Left colon (tissue), 2 donors: ENCODE data around the gene SSH3. TPM values are rescaled to one million over a fixed set of nuclear protein-coding genes. Genes with fewer than 3 reads are reported as not detected.
A peak's percentile ranks its signal among the peaks of the same experiment; 100 is the strongest.
"Not testable (repeated sequence)": the region's sequence is repeated elsewhere in the genome, so short reads cannot be mapped to it uniquely, and the experiment has no call there.

Source experiments
- ATAC-seq: fragments of 200-7000 bp; cut with Tn5 transposase; one replicate; pipeline ENCODE4 v1.9.1; 2020; ENCODE audit warnings: mild to moderate bottlenecking, moderate library complexity
- DNase-seq, 2 donors: peaks; one replicate each; pipeline ENCODE4 v3.0.0-alpha.2; 2020
- intact Hi-C, 2 donors: fragments of 100-400 bp; cut with DNase I in 1 of 2; cut with micrococcal nuclease in 1 of 2; formaldehyde crosslinking; loops; one replicate each; pipeline versions ENCODE4 v1.11.2 to v1.14.0; 2022; cut with DNase I, micrococcal nuclease
- total RNA-seq, 2 donors: library from RNA; stranded (reverse); fragmentation: NEBNext Ultra II Directional; extraction: Animal tissue kit (Norgen Biotek cat#: 25700); gene quantifications; one replicate each; pipeline ENCODE4 v1.2.1, GENCODE V29; 2021
- donor health status: DM: no; HTN: no; CAD: no.
- donor health status: DM: yes; HTN: yes; CAD: no.

The SSH3 gene
- total RNA-seq, 2 donors from 2014 or later, result 74.9 to 79.3 TPM

DNA sequence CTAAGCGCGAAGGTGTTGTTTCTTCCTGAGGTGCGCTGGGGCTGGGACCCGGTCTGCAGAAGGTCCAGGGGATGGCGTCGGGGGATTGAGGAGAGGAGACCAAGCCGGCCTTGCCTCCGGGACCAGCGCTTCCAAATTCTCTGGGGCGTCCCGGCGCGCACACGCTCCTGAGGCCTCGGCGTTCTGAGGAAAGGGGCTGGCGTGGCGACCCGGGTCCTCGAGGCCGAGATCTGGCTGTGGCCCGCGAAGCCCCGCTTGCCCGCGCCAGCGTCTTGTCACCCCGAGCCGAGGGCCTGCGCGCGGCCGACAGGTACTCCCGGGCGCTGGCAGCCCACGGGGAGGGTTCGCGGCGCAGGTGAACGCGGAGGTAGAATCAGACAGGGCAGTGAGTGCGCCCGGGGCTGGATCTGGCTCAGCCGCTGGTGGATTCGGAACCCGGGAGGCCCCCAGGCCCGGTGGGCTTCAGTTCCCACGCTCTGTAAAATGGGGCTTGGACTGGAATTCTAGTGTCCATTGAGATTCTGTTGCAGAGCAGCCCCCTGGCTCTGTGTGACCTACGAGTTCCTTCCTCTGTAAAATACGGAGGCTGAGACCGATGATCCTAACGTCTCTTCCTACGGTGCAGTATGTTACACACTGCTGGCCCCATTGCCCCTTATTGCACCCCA lies 14.7 kb downstream of the SSH3 start:
- peak; percentile 50 to 66 for DNase-seq
- intact Hi-C loops, result loop anchor here (2.0 to 5.0 kb wide), 2 partner anchors 51 to 55 kb away; partner anchors contain the start of gene GRK2 (in 1 of the 2)
- ATAC-seq, result peak; percentile 57

DNA sequence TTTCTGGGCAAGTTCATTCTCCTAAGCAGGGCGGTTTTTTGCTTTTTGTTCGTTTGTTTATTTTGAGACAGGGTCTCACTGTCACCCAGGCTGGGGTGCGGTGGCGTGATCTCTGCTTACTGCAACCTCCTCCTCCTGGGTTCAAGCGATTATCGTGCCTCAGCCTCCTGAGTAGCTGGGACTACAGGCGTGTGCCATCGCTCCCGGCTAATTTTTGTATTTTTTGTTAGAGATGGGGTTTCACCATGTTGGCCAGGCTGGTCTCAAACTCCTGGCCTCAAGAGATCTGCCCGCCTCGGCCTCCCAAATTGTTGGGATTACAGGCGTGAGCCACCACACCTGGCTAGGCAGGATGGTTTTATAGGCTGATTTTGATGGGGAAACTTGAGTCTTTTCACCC lies 15.5 kb downstream of the SSH3 start:
- intact Hi-C loops, result loop anchor here in 1 of 2 donors (5.0 kb wide), 1 partner anchor 52 kb away; the partner anchor contains the start of gene GRK2
- not testable (repeated sequence) for ATAC-seq

GRCh38 chr11:67320011-67320410 lies 16.7 kb downstream of the SSH3 start:
- ATAC-seq, result no peak
- intact Hi-C loops, result no loop called here
- no peak for DNase-seq

More for the DNA sequence above, 15.5 kb downstream of the SSH3 start:
- not testable (repeated sequence) for DNase-seq

GRCh38 chr11:67320691-67321090 lies 17.4 kb downstream of the SSH3 start:
- ATAC-seq (no peak), DNase-seq (no peak)
- intact Hi-C loops, result no loop called here

DNA sequence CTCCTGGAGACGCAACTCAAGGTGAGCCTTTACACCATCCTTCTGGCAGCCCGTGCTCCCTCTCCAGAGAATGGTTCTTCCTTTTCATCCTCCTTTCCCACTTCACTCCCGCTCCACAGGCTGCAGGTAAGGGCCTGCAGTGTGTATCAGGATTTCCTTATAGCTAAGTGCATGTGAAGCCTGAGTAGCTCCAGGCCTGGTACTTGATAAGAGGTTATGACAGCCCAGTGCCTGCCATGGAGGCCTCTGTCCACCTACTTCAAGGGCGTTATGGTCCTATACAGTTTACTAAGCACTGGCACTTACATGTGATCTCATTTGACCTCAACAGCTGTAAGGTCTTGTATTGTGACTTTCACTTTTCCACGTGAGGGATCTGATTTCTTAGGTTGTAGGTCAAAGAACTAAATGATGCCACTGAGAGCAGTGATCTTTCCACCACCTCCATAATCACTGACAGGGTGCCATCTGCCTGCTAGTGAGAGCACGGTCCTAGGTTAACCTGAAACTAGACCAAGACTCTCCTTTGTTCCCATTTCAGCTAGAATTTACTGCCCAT lies 18.1 kb downstream of the SSH3 start:
- DNase-seq, result no peak
- intact Hi-C loops, result no loop called here
- ATAC-seq, result no peak

DNA sequence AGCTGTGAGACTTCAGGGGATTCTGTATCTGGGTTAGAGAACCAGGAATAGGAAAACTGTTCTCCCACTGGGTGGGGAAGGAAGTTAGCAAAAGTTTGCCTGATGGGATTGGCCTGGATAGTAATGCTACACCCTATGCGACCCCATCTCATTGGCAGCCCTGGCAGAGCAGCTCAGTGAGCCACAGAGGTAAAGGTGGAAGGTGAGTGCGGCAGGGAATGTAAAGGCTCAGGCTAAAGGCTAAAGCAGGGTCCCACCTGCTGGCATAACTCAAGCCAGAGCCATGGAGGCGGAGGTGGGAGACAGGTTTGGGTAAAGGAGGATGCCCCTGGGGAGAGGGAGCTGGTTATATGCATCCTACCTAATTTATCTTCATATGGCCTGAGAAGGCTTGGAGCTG lies 18.7 kb downstream of the SSH3 start:
- intact Hi-C loops, result no loop called here
- ATAC-seq (no peak), DNase-seq (no peak)

GRCh38 chr11:67323526-67323925 lies 20.2 kb downstream of the SSH3 start:
- intact Hi-C loops, result no loop called here
- DNase-seq, result no peak
- ATAC-seq, result no peak

DNA sequence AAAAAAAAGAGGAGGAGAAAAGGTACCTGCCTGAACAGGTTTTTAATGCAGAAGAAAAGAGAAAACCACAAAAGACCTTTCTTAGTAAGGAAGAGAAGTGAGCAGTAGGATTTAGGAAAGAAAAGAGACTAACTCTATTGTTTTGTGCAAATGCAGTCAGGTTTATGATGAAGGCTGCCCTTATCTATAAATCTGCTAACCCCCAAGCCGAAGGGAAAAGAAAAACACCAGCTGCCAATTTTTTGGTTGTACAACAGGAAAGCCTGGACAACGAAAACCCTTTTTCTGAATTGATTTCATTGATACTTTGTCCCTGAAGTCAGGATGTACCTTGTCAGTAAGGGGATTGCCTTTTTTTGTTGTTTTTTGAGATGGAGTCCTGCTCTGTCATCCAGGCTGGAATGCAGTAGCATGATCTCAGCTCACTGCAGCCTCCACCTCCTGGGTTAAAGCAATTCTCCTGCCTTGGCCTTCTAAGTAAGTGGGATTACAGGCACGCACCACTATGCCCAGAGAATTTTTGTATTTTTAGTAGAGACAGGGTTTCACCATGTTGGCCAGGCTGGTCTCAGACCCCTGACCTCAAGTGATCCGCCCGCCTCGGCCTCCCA lies 28.9 kb downstream of the SSH3 start:
- intact Hi-C loops, result no loop called here
- DNase-seq (no peak), ATAC-seq (no peak)

DNA sequence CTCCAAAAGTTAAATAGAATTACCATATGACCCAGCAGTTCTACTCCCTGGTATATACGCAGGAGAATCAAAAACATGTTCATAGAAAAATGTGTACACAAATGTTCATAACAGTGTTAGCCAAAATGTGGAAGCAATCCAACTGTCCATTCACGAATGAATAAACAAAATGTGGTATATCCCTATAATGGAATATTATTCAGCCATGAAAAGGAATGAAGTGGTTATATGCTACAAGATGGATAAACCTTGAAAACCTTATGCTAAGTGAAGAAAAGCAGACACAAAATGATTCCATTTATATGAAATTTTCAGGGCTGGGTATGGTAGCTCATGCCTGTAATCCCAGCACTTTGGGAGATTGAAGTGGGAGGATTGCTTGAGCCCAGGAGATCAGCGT lies 33.9 kb downstream of the SSH3 start:
- ATAC-seq, result no peak
- DNase-seq, result no peak
- intact Hi-C loops, result no loop called here

DNA sequence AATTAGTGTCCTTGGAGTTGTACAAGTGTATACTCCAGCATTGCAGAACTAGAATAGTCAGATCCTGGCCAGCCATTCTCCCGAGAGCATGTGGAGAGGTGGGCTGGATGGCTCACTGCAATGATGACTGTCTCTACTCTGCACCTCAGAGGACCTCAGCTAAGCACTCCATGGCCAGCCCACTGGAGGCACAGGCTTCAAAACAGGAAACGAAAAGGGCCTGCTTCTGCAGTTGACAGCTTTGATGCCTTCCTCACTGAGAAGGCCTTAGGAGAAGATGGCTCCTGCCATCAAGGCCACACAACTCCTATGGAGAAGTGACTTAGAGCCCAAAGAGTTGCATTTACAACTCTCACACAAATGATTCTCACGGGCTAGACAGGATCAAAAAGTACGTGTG lies 40.9 kb downstream of the SSH3 start:
- intact Hi-C loops, result no loop called here
- DNase-seq, result no peak

GRCh38 chr11:67345247-67345919 lies 42.1 kb downstream of the SSH3 start:
- ATAC-seq (peak; percentile 62), DNase-seq (peak in 1 of 2 donors; percentile 49)
- intact Hi-C loops, result loop anchor here in 1 of 2 donors (5.0 kb wide), 1 partner anchor 37 kb away; no protein-coding TSS in a partner anchor

More for the DNA sequence above, 40.9 kb downstream of the SSH3 start:
- ATAC-seq, result no peak

GRCh38 chr11:67345920-67346819 lies 42.8 kb downstream of the SSH3 start:
- DNase-seq (peak; percentile 57 to 62), ATAC-seq (peak; percentile 87)
- intact Hi-C loops, result loop anchor here in 1 of 2 donors (5.0 kb wide), 1 partner anchor 36 kb away; no protein-coding TSS in a partner anchor

GRCh38 chr11:67347964-67348749 lies 44.8 kb downstream of the SSH3 start:
- ATAC-seq (no peak), DNase-seq (peak in 1 of 2 donors; percentile 21)
- intact Hi-C loops, result loop anchor here in 1 of 2 donors (5.0 kb wide), 1 partner anchor 34 kb away; no protein-coding TSS in a partner anchor

GRCh38 chr11:67349036-67349435 lies 45.7 kb downstream of the SSH3 start:
- DNase-seq, result no peak
- intact Hi-C loops, result loop anchor here in 1 of 2 donors (5.0 kb wide), 1 partner anchor 33 kb away; no protein-coding TSS in a partner anchor
- no peak for ATAC-seq

DNA sequence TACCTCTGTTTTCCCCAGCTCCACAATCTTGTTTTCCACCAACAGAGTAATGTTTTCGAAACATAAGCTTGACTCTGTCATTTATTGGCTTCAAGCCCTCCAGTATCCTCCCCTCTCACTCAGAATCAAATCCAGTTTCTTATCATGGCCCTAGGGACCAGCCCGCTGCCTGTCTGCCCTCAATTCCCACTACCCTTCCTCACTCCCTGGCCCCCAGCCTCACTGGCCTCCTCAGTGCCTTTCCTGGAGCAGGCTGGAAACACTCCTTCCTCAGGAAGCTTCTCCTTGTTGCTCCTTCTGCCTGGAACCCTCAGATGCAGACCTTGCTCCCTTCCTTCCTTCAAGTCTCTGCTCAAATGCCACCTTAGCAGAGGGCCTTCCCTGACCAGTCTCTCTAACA lies 46.1 kb downstream of the SSH3 start:
- ATAC-seq, result no peak
- intact Hi-C loops, result loop anchor here in 1 of 2 donors (5.0 kb wide), 1 partner anchor 33 kb away; no protein-coding TSS in a partner anchor
- DNase-seq, result no peak

DNA sequence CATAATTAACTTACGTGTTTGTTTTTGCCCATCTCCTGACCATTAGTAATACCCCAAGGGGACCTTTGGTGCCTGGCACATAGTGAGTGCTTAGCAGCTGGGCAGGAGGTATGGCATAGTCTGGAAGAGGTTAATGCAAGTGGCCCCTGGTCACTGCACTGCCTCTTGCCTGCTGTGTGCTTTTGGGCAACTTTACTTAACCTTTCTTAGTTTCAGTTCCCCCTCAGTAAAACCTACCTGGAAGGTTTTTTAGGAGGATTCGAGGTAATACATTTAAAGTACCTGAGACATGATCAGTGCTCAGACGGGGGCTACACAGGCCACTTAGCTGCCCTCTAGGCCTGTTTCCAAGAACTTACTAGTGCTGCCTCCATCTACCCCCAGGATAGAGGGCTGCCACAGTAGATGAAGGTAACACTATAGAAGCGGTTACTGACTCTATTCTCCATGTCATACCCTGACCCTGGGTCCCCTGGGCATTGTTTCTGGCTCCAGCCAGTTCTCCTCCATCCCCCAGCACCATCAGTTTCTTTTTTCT lies 46.7 kb downstream of the SSH3 start:
- intact Hi-C loops, result loop anchor here in 1 of 2 donors (5.0 kb wide), 1 partner anchor 32 kb away; no protein-coding TSS in a partner anchor
- DNase-seq (no peak), ATAC-seq (no peak)
